Measurements from ENCODE around the gene GLDN.

The GLDN gene

DNA sequence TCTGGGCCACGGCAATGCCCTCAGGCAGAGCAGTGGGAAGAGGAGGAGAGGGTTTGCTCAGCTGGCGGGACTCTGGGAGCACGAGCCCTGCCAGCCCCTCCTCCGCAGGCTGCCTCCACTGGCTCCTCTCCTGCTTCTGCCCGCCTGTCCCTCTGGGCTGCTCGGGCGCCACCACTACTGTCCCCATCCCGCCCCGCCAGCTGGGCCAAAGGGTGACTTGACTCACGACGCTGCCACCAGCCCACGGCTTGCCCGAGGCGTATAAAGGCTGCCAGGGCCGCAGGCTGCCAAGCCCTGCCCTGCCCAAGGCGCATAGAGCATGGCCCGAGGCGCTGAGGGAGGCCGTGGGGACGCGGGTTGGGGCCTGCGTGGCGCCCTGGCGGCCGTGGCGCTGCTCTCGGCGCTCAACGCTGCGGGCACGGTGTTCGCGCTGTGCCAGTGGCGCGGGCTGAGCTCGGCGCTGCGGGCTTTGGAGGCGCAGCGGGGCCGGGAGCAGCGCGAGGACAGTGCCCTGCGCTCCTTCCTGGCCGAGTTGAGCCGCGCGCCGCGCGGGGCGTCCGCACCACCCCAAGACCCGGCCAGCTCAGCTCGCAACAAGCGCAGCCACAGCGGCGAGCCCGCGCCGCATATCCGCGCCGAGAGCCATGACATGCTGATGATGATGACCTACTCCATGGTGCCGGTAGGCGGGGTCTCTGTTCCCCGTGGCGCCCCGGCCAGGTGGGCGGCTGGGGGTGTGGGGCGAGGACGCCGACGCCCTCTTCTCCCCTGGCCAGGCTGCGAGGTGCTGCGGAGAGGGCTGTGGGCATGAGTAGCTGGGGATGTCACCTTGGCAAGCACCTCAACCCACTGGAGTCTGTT is at the start of gene GLDN:
GLDN (plus strand) TSS at position 290 of the 861 bp plus-strand sequence; CDS start at position 320, 30 bp downstream.
- no peak for DNase-seq (ENCODE audit: low read depth in 2 of 2)

DNA sequence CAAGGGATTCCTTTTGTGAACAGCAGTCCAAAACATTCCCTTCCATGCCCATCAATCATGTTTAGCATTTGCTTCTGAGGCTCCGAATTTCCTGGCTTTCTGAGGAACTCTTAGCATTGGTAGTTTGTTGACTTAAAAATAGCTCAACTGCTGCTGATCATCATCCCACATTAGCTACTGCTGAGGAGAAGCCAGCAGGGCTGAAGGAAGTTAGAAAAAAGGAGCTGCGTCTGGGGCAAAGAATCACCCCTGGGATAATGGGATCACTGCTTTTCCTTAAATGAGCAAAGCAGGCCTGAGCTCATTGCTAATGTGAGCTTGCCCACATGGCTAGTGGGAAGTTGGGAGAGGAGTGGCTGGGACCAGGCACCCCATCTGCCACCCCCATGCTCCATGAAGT is 42.8 kb upstream of the GLDN start:
- no peak for DNase-seq (ENCODE audit: low read depth in 2 of 2)

DNA sequence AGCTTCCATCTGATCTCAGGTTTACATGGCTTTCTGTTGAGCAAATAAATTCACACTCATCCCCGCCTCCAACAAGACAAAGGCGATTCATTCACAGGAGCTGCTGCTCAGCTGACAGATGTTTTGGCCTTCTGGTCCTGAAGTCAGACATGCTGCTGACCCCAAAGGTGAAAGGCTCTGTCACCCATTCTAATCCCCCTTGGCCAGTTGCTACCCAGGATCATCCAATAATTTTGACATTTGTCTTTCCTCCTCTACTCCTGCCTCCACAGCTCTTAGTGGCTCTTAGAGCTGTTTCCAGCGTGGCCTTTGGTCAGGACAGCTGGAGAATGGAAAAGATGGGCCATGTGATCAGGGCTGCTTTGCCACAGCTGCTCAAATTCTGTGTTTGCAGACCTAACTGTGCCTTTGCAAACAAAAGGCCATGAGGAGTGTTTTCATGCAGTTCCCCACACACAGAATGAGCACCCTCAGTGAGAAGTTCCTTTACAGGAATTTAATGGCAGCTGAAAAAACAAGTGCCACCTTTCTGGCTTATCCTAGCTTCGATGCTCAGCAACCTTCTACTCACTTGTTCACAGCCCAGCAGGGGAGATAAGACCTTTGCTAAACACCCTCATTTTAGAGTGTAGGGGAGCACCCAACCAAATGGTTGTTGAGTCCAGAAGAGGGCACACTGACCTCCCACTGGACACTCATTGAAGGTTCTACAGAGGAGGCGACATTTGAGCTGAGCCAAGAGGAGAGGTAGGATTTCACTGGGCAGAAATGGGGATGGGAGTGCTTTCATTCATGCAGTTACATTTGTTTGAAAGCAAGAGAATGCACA is 42.1 kb upstream of the GLDN start:
- DNase-seq (ENCODE audit: low read depth in 2 of 2): no peak

DNA sequence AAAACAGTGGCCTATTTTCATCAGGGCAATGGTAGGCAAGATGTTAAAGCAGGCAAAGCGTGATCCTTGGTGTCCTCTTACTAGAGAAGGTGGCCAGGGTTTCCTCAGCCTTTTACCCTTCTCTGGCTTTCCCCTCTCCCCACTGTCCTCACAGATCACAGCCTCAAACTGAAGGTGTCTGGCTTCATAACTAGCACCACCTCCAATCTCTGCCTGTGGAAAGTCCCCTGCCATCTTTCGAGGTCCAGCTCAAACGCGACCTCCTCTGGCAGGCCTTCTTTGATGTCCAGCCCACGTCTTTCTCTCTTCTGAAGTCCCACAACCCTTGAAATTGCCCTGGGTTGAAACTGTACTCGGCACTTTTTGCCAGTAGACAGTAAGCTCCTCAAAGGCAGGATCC is 39.0 kb upstream of the GLDN start:
- no peak for DNase-seq (ENCODE audit: low read depth in 2 of 2)

DNA sequence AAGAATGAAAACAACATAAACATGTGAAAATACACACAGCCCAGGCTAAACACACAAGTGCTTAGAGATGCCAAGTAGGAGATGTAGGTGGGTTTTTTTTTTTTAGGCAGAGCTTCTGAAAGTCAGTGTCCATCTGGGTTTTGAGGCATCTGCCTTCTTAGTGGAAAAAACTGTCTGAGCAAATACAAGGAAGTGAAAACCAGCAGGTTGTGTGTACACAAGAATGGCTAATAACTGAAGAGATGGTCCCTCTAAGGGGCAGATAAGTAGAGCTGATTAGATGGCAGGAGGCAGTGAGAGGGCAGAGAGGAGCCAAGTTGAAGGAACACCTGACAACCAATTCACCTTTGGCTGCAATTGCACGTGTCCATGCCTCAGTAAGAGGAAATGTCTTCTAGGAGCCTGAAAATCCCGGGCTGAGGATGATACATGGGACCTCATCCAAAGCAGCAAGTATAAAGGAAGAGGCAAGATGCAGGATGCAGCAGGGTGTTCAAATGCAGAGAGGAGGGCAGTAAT is 37.9 kb upstream of the GLDN start:
- no peak for DNase-seq (ENCODE audit: low read depth in 2 of 2)

DNA sequence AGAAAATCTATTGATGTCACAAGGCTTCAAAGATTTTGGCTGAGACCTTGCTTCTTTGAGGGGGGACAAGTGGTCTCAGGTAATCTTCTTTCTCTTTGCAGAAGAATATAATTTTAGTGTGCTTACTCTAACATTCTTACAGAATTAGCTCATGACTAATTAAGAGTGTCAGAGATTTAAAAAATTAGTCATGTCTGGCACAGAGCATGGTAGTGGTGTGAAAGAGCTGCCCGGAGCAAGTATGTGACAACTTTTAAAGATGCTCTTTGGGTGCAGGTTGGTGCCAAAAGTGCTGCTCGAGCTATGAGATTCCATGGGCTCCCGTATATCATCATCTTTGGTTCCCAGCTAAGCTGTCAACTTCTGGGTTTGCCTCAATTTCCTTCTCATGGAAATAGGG is 34.1 kb upstream of the GLDN start:
- no peak for DNase-seq (ENCODE audit: low read depth in 2 of 2)

DNA sequence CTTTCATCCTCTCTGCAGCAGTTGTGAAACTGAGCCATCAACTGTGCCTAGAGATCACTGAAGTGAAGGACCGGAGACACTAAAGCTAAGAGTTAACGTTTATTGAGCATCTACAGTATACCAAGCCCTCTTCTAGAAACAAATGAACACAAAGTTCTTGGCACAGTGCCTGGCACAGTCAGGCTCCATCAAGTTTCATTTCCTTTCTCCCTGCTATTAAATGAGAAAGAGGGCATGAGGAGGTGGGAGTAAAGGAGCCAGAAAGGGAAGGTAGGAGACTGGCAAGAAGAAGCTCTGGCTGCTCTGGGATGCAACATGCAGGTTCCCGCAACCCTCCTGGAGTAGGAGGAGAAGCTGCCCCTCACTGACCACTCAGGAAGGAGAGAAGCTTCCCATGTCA is 33.6 kb upstream of the GLDN start:
- no peak for DNase-seq (ENCODE audit: low read depth in 2 of 2)

DNA sequence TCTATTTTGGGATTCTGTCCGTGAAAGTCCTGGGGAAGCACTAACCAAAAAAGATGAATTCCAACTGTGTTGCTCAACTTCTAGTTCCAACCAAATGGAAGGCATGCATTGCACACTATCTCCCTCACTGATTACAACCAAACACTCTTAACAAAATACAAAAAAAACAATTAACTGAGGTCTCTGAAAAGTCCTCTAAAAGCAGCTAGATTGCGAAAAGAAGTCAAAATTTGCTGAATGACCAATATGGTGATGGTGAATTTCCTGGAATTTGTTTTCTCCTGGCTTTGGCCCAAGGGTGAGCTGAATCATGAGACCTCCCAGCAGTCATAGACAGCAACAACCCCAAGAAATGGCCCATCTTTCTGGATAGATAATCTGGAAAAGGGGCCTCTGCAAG is 31.4 kb upstream of the GLDN start:
- DNase-seq (ENCODE audit: low read depth in 2 of 2): no peak

DNA sequence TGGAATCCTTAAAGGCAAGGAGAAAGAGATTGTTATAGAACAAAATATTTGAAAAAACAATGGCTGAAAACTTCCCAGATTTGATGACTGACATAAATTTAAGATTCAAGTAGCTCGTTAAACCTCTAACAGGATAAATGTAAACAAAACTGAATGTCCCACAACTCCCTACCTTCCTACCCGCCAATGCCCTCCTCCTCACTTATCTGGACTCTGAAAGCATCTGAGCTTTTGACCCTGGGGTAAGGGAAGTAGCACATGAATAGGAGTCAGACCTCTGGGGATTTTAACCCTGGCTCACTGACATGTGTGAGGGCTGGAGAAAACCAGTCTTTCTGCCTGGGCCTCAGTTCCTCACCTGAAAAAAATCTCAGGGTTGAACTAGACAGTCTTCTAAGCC is 29.9 kb upstream of the GLDN start:
- no peak for DNase-seq (ENCODE audit: low read depth in 2 of 2)

DNA sequence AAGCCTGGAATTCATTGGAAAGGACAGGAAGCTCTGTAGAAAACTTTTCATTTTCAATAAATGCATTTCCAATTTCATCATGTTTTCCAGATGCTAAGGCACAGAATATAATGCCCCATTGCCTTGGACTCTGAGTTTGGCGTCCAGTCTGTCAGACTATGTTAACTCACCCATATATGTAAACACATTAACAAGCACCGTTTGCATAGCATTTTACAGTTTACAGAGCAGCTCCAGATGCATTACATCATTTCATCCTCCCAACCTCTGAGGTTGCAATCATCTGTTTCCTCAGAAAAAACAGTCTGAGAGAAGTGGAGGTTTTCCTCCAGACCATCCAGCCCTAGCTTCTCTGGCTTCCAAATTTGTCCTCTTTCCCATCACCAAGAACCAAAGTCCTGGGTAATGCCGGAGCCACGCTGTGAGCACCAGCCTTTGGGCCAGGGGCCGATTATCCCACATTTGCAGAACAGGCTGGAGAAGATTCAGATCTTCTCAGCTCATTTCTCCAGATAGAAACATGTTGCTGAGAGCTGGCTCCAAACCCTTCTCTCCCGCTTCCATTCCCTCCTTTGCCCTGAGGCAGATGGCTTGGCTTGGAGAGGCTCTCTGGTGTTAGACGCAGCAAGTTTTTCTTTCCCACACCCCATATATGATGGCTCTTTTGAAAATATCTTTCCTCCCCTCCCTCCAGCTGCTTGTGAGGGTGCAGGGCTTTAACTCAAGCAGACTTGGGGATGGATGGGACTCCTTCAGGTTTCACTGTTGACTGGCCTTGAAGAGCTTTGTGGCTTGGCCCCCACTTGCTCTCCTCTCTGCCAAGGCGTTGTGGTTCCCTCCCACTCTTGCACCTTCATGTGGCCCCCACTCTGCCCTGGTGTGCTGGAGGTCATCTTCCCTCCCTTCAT is 29.0 kb upstream of the GLDN start:
- no peak for DNase-seq (ENCODE audit: low read depth in 2 of 2)

DNA sequence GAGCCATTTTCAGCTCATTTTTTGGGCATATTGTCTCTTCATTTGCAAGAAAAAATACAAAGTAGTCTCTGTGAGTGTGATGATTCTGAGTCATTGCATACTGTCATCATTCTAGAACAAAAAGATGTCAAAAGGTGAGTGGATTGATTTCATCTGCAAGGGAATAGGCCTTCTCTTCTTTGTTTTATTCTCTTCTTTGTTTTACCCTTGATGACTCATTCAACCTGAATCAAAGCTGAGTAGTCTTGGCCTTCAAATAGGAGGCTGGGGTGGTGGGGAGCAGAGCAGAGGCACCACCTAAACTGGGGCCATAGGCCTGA is 28.4 kb upstream of the GLDN start:
- no peak for DNase-seq (ENCODE audit: low read depth in 2 of 2)

DNA sequence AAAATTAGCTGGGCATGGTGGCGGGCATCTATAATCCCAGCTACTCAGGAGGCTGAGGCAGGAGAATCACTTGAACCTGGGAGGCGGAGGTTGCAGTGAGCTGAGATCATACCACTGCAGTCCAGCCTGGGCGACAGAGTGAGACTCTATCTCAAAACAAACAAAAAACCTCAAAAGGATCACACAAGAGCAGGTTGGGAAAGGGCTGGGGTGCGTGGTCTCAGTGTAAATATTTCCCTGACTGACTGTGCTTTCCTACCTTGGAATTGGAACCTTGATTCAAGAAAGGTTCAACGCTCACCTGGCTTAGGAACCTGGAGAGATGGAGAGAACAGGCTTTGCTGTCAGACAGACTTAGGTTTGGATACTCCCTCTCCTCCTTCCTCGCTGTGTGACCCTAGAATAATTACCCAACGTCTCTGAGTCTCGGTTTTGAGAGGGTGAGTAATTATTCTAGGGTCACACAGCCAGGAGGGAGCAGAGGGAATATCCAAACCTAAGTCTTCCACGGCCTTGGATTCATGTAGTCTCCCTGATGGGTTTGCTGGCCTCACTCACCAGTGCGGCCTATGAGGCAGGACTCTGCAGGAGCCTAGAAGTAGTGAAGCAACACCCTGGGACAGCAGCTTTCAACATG is 27.7 kb upstream of the GLDN start:
- no peak for DNase-seq (ENCODE audit: low read depth in 2 of 2)

DNA sequence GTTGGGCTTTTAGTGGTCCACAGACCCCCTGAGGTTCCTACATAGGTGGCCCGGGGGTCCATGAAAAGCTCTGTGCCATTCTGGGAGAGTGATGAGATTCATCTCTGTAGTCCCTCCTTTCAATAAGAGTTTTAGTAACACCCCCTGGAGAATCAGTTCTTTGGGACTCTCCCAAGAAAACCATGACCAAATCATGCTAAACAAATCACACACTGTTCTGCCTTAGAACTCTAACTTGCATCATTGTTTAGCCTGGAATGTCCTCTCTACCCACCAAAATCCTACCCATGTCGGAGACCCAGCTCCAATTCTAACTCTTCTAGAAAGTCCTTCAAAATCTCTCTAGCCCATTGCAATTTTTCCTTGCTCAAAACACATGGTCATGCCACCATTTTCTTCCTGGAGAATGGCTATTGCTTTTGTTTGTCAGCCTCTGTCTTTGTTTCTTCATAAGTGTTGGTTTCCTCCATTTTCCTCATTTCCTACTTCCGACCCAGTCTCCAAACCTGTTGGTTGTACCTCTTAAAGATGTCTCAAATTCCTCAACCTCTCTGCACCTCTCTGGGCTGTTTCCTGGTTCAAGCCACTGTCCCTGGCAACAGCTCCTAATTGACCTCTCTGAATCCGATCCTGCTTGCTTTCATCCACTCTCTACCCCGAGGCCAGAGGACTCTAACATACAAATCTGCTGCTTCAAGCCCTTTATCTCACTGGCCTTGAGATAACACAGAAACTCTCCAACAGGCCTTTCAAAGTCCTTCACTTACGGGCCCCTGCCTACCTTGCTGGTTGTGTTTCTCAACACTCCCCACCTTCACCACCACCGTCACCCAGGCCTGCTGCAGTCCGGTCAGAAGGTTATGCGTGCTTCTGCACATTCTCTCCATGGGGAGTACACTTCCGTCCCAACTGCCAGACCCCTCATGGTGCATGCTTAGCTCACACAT is 26.8 kb upstream of the GLDN start:
- DNase-seq (ENCODE audit: low read depth in 2 of 2): no peak

DNA sequence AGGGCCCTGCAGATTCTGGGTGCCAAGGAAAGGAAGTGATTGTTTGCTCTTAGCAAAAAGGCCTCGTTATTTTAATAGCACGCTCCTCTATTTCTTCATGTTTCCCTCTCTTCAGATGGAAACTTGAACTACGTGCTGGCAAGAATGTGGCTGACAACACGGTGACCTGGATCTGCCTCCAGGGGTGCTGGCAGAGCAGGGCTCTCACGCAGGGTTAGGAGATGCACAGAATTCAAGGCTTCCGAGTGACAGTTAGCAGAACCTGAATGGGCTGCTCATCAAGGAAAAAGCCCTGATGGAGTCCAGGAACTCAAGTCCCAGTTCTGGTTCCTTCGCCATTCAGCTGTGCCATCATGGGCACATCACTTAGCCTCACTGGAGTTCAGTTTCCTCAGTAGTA is 25.7 kb upstream of the GLDN start:
- no peak for DNase-seq (ENCODE audit: low read depth in 2 of 2)

DNA sequence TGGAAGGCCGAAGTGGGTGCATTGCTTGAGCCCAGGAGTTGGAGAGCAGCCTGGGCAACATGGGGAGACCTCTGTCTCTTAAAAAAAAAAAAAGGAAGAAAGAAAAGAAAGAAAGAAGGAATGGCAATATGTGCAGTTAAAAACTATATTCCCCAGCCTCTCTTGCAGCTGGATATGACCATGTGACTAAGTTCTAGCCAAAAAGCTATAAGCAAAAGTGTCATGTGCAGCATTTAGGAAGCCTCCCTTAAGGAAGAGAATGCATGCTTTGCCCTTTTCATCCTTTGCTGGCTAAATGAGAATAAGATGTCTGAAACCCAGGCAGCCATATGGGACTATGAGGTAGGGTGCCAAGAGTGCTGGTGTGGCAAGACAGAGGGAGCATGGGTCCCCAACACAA is 24.8 kb upstream of the GLDN start:
- DNase-seq (ENCODE audit: low read depth in 2 of 2): no peak

DNA sequence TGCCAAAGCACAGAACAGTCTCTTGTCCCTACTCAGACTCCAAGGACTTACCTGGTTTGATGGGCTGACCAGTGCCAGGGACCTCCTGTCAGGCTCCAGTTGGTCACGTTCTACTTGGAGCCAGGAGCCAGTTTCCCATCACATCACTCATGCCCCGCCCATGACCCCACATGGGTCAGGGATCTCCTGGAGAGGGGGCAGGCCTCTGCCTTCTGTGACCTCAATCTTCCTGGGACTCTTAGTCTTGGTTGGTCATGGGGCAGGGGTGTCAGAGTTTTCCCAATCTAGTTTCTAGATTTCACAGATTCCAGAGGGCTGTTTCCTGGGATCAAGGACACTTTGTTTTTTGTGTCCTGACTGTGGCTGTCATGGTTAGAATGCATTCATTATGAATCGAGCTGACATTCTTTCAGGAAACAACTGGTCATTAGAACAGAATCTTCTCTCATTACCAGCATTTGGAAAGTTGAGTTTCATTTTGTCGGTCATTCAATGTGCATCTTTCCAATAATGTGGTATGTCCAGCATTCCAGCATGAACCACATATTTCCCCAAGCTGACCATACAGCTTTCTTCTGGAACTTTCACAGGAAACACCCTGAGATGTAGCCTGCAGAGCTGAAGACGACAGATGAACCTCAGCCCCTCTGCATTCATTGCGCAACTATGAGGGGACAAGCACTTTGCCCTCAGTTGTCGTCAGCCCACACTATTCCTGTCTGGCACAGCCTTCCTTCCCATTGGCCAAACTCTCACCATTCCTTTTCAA is 22.9 kb upstream of the GLDN start:
- DNase-seq (ENCODE audit: low read depth in 2 of 2): no peak

DNA sequence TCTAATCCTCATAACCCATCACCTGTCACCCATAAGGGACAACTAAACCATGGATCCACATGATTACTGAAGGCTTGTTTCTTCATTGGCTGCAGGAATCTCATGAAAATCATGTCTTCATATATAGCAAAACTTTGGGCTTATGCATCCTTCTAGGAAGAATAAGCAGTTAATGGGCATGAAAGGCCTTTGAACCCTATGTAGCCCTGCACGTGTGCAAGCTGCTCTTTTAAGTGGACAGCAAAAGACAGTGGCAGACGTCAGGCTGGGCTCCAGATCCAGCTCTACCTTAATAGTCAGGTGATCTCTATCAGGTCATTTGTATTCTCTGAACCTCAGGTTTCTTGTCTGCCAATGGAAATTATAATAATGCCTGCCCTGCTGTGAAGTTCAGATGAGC is 21.9 kb upstream of the GLDN start:
- DNase-seq (ENCODE audit: low read depth in 2 of 2): no peak

DNA sequence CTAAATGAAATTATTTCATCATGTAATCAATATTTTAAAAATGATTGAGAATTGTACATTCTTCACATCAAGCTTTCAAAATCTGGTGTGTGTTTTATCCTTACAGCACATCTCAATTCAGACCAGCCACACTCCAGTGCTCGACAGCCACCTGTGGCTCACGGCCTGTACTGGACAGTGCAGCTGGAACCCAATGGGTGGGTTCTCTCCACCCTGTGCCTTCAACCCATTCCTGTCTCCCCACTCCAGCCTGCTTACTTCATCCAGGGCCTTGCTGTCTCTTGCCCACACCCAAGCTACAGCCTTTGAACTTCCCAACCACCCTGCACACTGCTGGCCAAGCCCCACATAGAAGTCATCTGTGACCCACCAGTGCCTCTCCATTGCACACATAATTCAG is 20.6 kb upstream of the GLDN start:
- no peak for DNase-seq (ENCODE audit: low read depth in 2 of 2)

DNA sequence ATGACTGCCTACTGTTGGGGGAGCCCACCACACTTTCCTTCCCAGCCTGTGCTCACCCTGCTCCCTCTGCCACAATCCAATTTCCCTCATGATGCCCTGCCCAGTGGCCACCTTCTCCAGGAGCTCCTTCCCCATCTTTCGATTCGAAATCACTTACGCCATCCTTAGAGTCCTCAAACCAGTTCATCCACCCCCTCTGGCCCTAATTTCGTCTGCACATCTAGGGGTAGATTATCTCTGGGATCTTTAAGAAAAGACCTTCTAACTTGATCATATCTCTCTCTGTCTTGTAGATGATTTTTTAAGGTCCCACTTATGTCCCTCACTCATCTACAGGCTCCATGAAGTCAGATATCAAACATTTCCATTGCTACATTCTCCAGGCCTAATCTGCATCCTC is 20.1 kb upstream of the GLDN start:
- no peak for DNase-seq (ENCODE audit: low read depth in 2 of 2)
